ENCODE results near the gene PRKCZ.

- TF ChIP-seq CTCF (IDR thresholded peaks at IDR 0.05) (no peak), POLR2AphosphoS5 (IDR thresholded peaks at IDR 0.05) (no peak)
Observed at GRCh38 chr1:2081326-2081885, 31.2 kb downstream of the PRKCZ start.

Measured in esophagus muscularis mucosa (tissue), 3 donors.